Measurements from ENCODE around the gene SERPINA5.

DNA sequence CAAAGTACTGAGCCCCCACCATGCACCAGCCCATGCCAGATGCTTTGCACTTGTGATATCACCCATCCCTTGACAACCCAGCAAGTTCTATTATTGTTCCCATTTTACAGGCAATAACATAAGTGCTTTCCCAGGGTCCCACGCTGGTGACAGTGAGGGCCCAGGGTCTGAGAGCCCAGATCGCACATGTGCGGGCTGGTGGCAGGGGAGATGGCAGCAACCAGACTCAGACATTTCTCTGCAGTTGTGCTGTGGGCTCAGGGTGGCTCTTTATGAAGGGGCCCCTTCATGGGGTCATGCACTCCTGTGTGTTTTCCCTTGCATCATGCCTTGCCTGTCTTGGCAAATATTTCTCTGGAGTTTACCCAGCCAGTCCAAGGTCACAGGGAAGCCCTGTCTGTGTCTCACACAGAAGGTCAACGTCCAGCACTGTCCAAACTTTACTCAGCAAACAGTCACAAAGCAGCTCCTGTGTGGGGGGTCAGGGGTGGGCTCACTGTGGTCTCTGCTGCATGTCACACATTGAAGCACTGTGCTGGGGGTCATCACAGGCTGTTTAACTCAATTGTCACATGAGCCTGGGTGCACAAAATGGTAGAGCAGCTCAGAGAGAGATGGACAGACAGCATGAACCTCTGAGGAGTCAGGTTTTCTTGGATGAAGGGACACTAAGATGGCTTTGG, 12.7 kb downstream of the SERPINA5 start:
- TF ChIP-seq, protein P1, sequence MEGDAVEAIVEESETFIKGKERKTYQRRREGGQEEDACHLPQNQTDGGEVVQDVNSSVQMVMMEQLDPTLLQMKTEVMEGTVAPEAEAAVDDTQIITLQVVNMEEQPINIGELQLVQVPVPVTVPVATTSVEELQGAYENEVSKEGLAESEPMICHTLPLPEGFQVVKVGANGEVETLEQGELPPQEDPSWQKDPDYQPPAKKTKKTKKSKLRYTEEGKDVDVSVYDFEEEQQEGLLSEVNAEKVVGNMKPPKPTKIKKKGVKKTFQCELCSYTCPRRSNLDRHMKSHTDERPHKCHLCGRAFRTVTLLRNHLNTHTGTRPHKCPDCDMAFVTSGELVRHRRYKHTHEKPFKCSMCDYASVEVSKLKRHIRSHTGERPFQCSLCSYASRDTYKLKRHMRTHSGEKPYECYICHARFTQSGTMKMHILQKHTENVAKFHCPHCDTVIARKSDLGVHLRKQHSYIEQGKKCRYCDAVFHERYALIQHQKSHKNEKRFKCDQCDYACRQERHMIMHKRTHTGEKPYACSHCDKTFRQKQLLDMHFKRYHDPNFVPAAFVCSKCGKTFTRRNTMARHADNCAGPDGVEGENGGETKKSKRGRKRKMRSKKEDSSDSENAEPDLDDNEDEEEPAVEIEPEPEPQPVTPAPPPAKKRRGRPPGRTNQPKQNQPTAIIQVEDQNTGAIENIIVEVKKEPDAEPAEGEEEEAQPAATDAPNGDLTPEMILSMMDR (IDR thresholded peaks at IDR 0.05), result no peak
- TF ChIP-seq, protein P2, sequence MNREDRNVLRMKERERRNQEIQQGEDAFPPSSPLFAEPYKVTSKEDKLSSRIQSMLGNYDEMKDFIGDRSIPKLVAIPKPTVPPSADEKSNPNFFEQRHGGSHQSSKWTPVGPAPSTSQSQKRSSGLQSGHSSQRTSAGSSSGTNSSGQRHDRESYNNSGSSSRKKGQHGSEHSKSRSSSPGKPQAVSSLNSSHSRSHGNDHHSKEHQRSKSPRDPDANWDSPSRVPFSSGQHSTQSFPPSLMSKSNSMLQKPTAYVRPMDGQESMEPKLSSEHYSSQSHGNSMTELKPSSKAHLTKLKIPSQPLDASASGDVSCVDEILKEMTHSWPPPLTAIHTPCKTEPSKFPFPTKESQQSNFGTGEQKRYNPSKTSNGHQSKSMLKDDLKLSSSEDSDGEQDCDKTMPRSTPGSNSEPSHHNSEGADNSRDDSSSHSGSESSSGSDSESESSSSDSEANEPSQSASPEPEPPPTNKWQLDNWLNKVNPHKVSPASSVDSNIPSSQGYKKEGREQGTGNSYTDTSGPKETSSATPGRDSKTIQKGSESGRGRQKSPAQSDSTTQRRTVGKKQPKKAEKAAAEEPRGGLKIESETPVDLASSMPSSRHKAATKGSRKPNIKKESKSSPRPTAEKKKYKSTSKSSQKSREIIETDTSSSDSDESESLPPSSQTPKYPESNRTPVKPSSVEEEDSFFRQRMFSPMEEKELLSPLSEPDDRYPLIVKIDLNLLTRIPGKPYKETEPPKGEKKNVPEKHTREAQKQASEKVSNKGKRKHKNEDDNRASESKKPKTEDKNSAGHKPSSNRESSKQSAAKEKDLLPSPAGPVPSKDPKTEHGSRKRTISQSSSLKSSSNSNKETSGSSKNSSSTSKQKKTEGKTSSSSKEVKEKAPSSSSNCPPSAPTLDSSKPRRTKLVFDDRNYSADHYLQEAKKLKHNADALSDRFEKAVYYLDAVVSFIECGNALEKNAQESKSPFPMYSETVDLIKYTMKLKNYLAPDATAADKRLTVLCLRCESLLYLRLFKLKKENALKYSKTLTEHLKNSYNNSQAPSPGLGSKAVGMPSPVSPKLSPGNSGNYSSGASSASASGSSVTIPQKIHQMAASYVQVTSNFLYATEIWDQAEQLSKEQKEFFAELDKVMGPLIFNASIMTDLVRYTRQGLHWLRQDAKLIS (CRISPR knock-in tag; IDR thresholded peaks at IDR 0.05; ENCODE audit: borderline replicate concordance), result no peak
- TF ChIP-seq ZNF423 (CRISPR knock-in tag; IDR thresholded peaks at IDR 0.05), result no peak
- TF ChIP-seq, protein P3, sequence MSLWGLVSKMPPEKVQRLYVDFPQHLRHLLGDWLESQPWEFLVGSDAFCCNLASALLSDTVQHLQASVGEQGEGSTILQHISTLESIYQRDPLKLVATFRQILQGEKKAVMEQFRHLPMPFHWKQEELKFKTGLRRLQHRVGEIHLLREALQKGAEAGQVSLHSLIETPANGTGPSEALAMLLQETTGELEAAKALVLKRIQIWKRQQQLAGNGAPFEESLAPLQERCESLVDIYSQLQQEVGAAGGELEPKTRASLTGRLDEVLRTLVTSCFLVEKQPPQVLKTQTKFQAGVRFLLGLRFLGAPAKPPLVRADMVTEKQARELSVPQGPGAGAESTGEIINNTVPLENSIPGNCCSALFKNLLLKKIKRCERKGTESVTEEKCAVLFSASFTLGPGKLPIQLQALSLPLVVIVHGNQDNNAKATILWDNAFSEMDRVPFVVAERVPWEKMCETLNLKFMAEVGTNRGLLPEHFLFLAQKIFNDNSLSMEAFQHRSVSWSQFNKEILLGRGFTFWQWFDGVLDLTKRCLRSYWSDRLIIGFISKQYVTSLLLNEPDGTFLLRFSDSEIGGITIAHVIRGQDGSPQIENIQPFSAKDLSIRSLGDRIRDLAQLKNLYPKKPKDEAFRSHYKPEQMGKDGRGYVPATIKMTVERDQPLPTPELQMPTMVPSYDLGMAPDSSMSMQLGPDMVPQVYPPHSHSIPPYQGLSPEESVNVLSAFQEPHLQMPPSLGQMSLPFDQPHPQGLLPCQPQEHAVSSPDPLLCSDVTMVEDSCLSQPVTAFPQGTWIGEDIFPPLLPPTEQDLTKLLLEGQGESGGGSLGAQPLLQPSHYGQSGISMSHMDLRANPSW (CRISPR knock-in tag; conservative IDR thresholded peaks at IDR 0.05; ENCODE audit: low read depth), result no peak
- TF ChIP-seq, protein P4, sequence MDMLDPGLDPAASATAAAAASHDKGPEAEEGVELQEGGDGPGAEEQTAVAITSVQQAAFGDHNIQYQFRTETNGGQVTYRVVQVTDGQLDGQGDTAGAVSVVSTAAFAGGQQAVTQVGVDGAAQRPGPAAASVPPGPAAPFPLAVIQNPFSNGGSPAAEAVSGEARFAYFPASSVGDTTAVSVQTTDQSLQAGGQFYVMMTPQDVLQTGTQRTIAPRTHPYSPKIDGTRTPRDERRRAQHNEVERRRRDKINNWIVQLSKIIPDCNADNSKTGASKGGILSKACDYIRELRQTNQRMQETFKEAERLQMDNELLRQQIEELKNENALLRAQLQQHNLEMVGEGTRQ (CRISPR knock-in tag; IDR thresholded peaks at IDR 0.05), result no peak
- TF ChIP-seq, protein P5, sequence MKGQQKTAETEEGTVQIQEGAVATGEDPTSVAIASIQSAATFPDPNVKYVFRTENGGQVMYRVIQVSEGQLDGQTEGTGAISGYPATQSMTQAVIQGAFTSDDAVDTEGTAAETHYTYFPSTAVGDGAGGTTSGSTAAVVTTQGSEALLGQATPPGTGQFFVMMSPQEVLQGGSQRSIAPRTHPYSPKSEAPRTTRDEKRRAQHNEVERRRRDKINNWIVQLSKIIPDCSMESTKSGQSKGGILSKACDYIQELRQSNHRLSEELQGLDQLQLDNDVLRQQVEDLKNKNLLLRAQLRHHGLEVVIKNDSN (CRISPR knock-in tag; IDR thresholded peaks at IDR 0.05), result no peak

Data from WTC11 (cell line).